Fibroblast of pulmonary artery (primary cell): ENCODE results near the gene SORCS2.
A peak's percentile ranks its signal among the peaks of the same experiment; 100 is the strongest.

Experiments
- DNase-seq: peaks from one replicate; pipeline ENCODE4 v3.0.0-alpha.2; 2010; ENCODE audit warnings: low read depth
- H3K4me3 ChIP-seq: replicated peaks from 2 replicates; pipeline ENCODE4 v1.5.1; 2011; ENCODE audit warnings: low read depth, mild to moderate bottlenecking, control low read depth, low read length, moderate library complexity
- CTCF ChIP-seq: IDR thresholded peaks from 2 replicates; pipeline ENCODE4 v1.5.1; 2011; ENCODE audit warnings: mild to moderate bottlenecking, control low read depth, low read length, inconsistent platforms; ENCODE audit errors: missing control alignments

SORCS2 gene

GRCh38 chr4:7254736-7255487, 62.6 kb downstream of the SORCS2 start:
- no peak for TF ChIP-seq CTCF
- peak; percentile 6 for DNase-seq
- no peak overlapping the region for H3K4me3 ChIP-seq

DNA sequence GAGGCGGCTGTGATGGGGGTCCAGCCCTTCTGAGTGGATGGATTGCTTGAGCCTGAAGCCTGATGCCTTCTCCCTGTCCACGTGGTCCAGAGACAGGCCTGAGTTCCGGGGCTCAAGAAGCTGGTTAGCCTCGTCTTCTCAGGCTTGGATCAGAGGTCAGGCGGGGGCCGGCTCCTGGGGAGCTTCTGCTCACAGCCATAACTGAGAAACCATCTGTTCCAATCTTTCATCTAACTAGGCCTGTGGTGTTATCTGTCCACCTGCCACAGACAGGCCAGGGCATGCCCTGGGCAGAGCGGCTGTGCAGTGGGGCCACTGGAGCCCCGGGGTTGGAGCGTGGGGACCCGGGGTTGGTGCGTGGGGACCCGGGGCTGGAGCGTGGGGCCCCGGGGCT, 63.1 kb downstream of the SORCS2 start:
- H3K4me3 ChIP-seq = no peak overlapping the region
- no peak for DNase-seq
- no peak for TF ChIP-seq CTCF

GRCh38 chr4:7255996-7256395, 63.7 kb downstream of the SORCS2 start:
- no peak overlapping the region for H3K4me3 ChIP-seq
- TF ChIP-seq CTCF = no peak
- no peak for DNase-seq

- no peak for TF ChIP-seq CTCF
- no peak for DNase-seq
- no peak overlapping the region for H3K4me3 ChIP-seq
Observed at GRCh38 chr4:7256984-7257810, 64.9 kb downstream of the SORCS2 start.

DNA sequence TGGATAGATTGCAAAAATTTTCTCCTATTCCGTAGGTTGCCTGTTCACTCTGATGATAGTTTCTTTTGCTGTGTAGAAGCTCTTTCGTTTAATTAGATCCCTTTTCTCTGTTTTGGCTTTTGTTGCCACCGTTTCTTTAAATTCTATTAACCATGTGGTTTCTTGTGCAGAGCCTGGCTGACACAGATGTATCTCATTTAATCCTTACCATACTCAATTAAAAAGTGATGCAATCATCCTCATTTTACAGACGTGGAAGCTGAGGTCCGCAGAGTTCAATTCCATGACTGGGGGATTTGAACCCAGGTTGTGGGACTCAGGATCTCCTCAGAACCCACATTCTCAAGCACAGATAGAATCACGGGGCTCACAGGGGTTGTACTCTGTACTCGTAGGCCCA, 66.7 kb downstream of the SORCS2 start:
- TF ChIP-seq CTCF = no peak
- DNase-seq = no peak
- H3K4me3 ChIP-seq = no peak overlapping the region

GRCh38 chr4:7260569-7260968, 68.2 kb downstream of the SORCS2 start:
- H3K4me3 ChIP-seq = no peak overlapping the region
- no peak for DNase-seq
- no peak for TF ChIP-seq CTCF
